ENCODE measurements around the gene CD14.
"Not testable (repeated sequence)": the region's sequence is repeated elsewhere in the genome, so short reads cannot be mapped to it uniquely, and the experiment has no call there.

CD14 gene

DNA sequence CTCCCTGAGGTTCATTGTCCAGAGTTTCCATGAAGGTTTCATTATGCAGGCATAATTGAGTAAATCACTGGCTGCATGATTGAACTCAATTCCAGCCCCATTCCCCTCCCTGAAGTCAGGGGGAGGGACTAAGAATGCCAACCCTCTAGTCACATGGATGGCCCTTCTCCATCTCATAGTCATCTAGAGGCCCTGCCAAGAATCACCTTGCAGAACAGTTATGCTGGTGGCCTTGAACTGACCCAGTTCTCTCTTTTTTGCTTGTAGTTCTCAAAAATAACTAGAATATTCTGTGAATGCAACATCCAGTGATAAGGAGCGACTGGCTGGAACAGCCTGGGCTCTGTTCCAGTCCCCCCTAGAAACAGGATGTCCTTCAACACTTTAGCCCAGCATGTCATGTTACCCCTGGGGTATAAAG, 36.6 kb downstream of the CD14 start:
- DNase-seq (ENCODE audit: low read depth in 2 of 2), result no peak

DNA sequence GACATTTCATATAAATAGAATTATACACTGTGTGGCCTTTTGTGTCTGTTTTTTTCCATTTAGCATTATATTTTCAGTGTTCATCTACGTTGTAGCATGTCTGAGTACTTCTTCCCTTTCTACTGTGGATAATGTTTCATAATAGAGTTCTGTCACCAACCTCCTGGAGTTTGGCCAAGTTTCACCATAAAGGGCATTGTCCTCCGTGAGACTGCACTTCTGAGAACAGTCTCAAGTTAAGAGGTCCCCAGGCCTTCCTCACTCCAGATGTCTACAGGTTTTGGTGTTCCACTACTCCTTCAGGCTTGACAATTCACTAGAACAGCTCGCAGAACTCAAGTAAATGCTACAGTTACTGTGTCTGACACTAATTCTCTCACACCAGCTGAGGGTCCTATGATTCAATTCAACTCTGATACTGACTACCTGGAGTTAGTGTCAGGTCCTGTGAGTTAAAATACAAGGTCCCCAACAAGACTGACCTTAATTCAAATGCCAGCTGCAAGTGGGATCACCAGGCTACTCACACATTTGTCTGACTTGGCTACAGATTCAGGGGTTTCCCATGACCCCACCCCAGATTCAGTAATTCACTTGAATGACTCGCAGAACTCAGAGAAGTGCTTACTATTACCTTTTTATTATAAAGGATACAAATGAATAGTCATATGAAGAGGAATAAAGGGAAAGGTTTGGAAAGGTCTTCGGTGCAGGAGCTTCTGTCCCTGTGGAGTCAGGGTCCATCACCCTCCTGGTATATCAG, 37.3 kb downstream of the CD14 start:
- DNase-seq (ENCODE audit: low read depth in 2 of 2), result no peak

DNA sequence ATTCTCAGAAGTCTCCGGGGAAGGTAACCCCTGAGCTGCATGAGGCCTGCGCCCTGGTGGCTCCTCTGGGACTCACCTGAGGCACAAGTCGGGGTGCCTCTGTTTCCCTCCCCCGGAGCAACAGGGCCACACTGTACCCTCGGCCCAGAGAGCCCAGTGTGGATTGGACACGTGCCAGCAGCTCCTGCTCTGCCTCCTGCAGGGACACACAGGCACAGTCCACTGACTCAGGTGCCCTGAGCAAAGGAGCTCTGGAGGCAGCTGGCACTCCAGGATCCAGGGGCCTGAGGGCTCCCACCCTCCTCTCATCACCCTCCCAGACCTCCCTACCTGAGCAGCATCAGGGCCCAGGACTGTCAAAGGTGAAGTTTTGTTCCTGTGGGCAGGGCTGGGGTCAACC, 38.8 kb downstream of the CD14 start:
- DNase-seq (ENCODE audit: low read depth in 2 of 2), result no peak

DNA sequence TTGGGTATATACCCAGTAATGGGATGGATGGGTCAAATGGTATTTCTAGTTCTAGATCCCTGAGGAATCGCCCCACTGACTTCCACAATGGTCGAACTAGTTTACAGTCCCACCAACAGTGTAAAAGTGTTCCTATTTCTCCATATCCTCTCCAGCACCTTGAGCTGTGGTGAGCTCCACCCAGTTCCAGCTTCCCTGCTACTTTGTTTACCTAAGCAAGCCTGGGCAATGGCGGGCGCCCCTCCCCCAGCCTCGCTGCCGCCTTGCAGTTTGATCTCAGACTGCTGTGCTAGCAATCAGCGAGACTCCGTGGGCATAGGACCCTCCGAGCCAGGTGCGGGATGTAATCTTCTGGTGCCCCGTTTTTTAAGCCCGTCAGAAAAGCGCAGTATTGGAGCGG, 39.9 kb downstream of the CD14 start:
- not testable (repeated sequence) for DNase-seq (ENCODE audit: low read depth in 2 of 2)

DNA sequence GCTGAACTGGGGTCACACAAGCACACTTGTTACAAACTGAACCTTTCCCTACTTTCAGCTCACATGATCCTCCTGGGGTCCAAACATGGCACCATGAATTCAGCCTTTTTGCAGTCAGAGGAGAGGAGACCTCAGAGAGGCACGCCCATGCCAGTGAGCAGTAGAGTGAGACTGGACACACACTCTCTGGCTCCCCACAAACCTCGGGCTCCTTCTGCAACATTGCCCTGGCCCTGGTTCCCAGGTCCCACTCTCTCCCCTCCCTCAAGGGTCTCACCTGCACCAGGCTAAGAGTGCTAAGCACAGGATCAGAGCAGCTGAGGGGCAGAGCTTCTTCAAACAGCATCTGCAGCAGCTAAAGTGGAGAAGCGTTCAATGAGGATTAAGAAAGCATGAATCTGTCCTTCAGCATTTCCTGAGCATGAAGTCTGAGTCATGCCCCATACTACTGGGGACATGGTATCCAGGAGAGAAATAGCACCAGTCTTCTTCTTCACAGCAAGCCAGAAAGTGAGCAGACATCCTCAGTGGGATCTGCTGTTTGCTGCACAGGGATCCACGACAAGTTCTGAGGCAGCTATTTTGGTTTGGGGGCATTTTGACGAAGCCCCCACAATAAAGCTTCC, 41.1 kb downstream of the CD14 start:
- no peak for DNase-seq (ENCODE audit: low read depth in 2 of 2)

DNA sequence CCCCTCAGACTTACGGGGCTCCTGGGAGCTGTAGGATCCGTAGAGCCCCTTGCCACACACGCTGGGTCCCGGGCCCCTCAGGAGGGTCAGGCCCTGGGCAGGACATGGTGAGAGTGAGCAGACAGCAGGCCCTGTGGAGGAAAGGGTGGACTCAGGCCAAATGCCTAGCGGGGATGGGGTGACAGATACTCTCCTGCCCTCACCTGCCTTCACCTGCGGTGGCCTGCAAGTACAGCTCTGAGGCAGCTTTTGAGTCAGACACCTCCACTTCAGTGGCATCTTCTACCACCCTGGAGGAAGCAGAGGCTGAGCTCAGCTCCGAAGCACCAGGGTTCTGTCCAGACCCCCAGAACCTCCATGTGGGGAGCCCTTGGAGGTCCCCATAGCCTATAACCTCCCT, 42.1 kb downstream of the CD14 start:
- DNase-seq (ENCODE audit: low read depth in 2 of 2), result no peak

DNA sequence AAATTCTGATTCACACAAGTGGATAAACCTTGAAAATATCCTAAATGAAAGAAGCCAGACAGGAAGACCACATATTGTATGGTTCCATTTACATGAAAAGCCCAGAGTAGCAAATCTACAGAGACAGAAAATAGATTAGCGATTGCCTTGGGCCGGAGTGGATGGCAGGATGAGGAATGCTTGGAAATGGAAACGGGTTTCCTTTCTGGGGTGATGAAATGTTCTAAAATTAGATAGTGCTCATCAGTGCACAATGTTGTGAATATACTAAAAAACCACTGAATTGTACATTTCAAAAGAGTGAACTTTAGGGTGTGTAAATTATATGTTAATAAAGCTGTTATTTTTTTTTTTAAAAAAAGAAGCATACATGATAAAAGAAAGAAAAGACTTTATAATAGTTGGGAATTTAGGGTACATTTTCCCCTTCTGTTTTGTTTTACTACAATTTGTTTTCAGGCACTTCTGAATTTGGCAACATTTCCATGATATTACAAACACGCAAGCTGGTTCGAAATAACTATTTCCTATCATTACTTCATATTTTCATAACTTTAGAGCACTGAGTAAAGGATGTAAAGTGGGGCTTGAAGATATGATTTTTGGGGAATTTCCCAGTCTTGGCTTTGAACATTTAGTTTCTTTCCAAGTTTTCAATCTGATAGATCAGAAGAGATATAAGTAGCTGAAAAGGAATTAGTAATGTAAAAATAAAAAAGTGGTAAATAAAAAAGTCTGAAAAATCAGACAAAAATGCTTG, 44.5 kb downstream of the CD14 start:
- no peak for DNase-seq (ENCODE audit: low read depth in 2 of 2)

DNA sequence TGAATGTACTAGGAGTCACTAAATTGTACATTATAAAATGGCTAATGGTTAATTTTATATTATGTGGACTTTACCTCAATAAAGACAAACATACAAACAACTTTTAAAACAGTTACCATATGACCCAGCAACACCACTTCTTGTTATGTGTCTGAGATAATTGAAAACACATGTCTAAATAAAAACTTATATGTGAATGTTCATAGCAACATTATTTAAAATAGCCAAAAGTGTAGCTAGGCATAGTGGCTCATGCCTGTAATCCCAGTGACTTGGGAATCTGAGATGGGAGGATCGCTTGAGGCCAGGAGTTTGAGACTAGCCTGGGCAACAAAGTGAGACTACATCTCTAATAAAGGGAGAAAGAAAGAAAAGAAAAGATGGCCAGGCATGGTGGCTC, 45.5 kb downstream of the CD14 start:
- no peak for DNase-seq (ENCODE audit: low read depth in 2 of 2)

Measured in stimulated activated CD8-positive, alpha-beta memory T cell treated with anti-CD3 and anti-CD28 coated beads, Interleukin-2, amount 100 ng/mL, for 48 hours (primary cell).